GM18873 (cell line): ENCODE data around the gene IPO8.
"Not testable (repeated sequence)": the region's sequence is repeated elsewhere in the genome, so short reads cannot be mapped to it uniquely, and the experiment has no call there.

Experiments used
- ATAC-seq: cut with Tn5 transposase; IDR thresholded peaks from one replicate; pipeline ENCODE4 v1.9.1; 2021; ENCODE audit warnings: mild to moderate bottlenecking, moderate library complexity, moderate number of reproducible peaks; ENCODE audit not compliant: unreplicated experiment, low FRiP score

IPO8 gene

GRCh38 chr12:30691122-30691879, 4.4 kb downstream of the IPO8 start:
- ATAC-seq, result no peak

GRCh38 chr12:30687265-30687986, 8.2 kb downstream of the IPO8 start:
- no peak for ATAC-seq

- ATAC-seq, result no peak
Observed at GRCh38 chr12:30679241-30679640, 16.4 kb downstream of the IPO8 start.

GRCh38 chr12:30678221-30678620, 17.4 kb downstream of the IPO8 start:
- ATAC-seq, result no peak

GRCh38 chr12:30661210-30661609, 34.5 kb downstream of the IPO8 start:
- no peak for ATAC-seq

GRCh38 chr12:30652034-30652696, 43.5 kb downstream of the IPO8 start:
- ATAC-seq, result no peak

GRCh38 chr12:30646821-30647220, 48.8 kb downstream of the IPO8 start:
- no peak for ATAC-seq

- ATAC-seq, result no peak
Observed at GRCh38 chr12:30643366-30643765, 52.3 kb downstream of the IPO8 start.

GRCh38 chr12:30640392-30640791, 55.3 kb downstream of the IPO8 start:
- no peak for ATAC-seq

- no peak for ATAC-seq
Observed at GRCh38 chr12:30635385-30635784, 60.3 kb downstream of the IPO8 start.

GRCh38 chr12:30631740-30632139, 63.9 kb downstream of the IPO8 start:
- ATAC-seq, result no peak

- ATAC-seq, result no peak
Observed at GRCh38 chr12:30630979-30631285, 64.7 kb downstream of the IPO8 start.

- no peak for ATAC-seq
Observed at GRCh38 chr12:30630076-30630978, 65.3 kb downstream of the IPO8 start.

- ATAC-seq, result no peak
Observed at GRCh38 chr12:30626847-30627246, 68.8 kb downstream of the IPO8 start.

GRCh38 chr12:30624009-30624408, 71.7 kb downstream of the IPO8 start:
- ATAC-seq, result no peak

- peak; percentile 74 for ATAC-seq
Observed at GRCh38 chr12:30622509-30622908, 73.2 kb downstream of the IPO8 start.

GRCh38 chr12:30621663-30622241, 73.9 kb downstream of the IPO8 start:
- ATAC-seq, result not testable (repeated sequence)

- ATAC-seq, result no peak
Observed at GRCh38 chr12:30617346-30618016, 78.2 kb downstream of the IPO8 start.

GRCh38 chr12:30614031-30614430, 81.6 kb downstream of the IPO8 start:
- ATAC-seq, result no peak
